Liver (tissue), 2 donors: ENCODE measurements around the gene RAD9A.

Experiments
- EGR1 ChIP-seq, 2 donors: IDR thresholded peaks; 2 replicates each; pipeline ENCODE4 v1.6.1; 2016 to 2018; ENCODE audit warnings: antibody characterized with exemption in 2 of 2, low read depth in 2 of 2
- ZBTB33 ChIP-seq: IDR thresholded peaks from 2 replicates; pipeline ENCODE4 v1.6.1; 2016; ENCODE audit warnings: antibody characterized with exemption
- donor health status: healthy.

GRCh38 chr11:67390947-67391303, 861 bp upstream of the RAD9A start:
- TF ChIP-seq EGR1 (IDR thresholded peaks at IDR 0.05; ENCODE audit: low read depth in 2 of 2) (no peak), ZBTB33 (no peak)
